HG03558 (cell line): ENCODE results near the gene CDK16.

Experiments
- ATAC-seq: cut with Tn5 transposase; IDR thresholded peaks from one replicate; pipeline ENCODE4 v1.9.1; 2021; ENCODE audit warnings: moderate number of reproducible peaks; ENCODE audit not compliant: unreplicated experiment; ENCODE audit errors: extremely low read depth

CDK16 gene

GRCh38 chrX:47218280-47218919, at the start of gene CDK16:
Gene CDK16, plus strand, starts transcription at chrX:47218681. Its CDS starts 4,877 bp downstream, at chrX:47223558.
- ATAC-seq = peak; percentile 35

GRCh38 chrX:47169273-47169672, 49.2 kb upstream of the CDK16 start:
- no peak for ATAC-seq

GRCh38 chrX:47169726-47170515, 48.6 kb upstream of the CDK16 start:
- ATAC-seq = no peak

- no peak for ATAC-seq
These were observed 47.4 kb upstream of the CDK16 start for GRCh38 chrX:47170861-47171692.

GRCh38 chrX:47171996-47172395, 46.5 kb upstream of the CDK16 start:
- no peak for ATAC-seq

GRCh38 chrX:47172549-47172948, 45.9 kb upstream of the CDK16 start:
- no peak for ATAC-seq

- no peak for ATAC-seq
These were observed 45.3 kb upstream of the CDK16 start for GRCh38 chrX:47172971-47173792.

GRCh38 chrX:47174376-47174775, 44.1 kb upstream of the CDK16 start:
- ATAC-seq = no peak

- ATAC-seq = no peak
These were observed 43.5 kb upstream of the CDK16 start for GRCh38 chrX:47174846-47175587.

- no peak for ATAC-seq
These were observed 42.9 kb upstream of the CDK16 start for GRCh38 chrX:47175588-47175980.

GRCh38 chrX:47176101-47176740, 42.3 kb upstream of the CDK16 start:
- ATAC-seq = no peak

GRCh38 chrX:47177079-47177478, 41.4 kb upstream of the CDK16 start:
- no peak for ATAC-seq

GRCh38 chrX:47178337-47178736, 40.1 kb upstream of the CDK16 start:
- no peak for ATAC-seq

- no peak for ATAC-seq
These were observed 39.1 kb upstream of the CDK16 start for GRCh38 chrX:47179221-47179927.

- ATAC-seq = no peak
These were observed 38.6 kb upstream of the CDK16 start for GRCh38 chrX:47179928-47180255.

- no peak for ATAC-seq
These were observed 38.1 kb upstream of the CDK16 start for GRCh38 chrX:47180346-47180745.

- no peak for ATAC-seq
These were observed 37.2 kb upstream of the CDK16 start for GRCh38 chrX:47181301-47181700.

GRCh38 chrX:47182106-47182700, 36.3 kb upstream of the CDK16 start:
- ATAC-seq = no peak
